GM18867 (cell line): ENCODE measurements around the gene C17orf107.
A peak's percentile ranks its signal among the peaks of the same experiment; 100 is the strongest.

Experiments used
- ATAC-seq: cut with Tn5 transposase; IDR thresholded peaks from one replicate; pipeline ENCODE4 v1.9.1; 2021; ENCODE audit warnings: mild to moderate bottlenecking, moderate library complexity; ENCODE audit not compliant: unreplicated experiment

The C17orf107 gene

GRCh38 chr17:4933646-4934045 is 34.3 kb downstream of the C17orf107 start:
- no peak for ATAC-seq

GRCh38 chr17:4934173-4934979 is 35.0 kb downstream of the C17orf107 start:
- ATAC-seq, result no peak

GRCh38 chr17:4935650-4936049 is 36.3 kb downstream of the C17orf107 start:
- ATAC-seq, result no peak

- no peak for ATAC-seq
Observed at GRCh38 chr17:4936436-4936835, 37.1 kb downstream of the C17orf107 start.

- no peak for ATAC-seq
Observed at GRCh38 chr17:4937553-4937952, 38.2 kb downstream of the C17orf107 start.

- no peak for ATAC-seq
Observed at GRCh38 chr17:4938069-4938491, 38.7 kb downstream of the C17orf107 start.

GRCh38 chr17:4938688-4939545 is 39.6 kb downstream of the C17orf107 start:
- ATAC-seq, result no peak

GRCh38 chr17:4939546-4939795 is 40.1 kb downstream of the C17orf107 start:
- peak; percentile 12 for ATAC-seq

GRCh38 chr17:4939796-4940554 is 40.6 kb downstream of the C17orf107 start, which contains the start of the genes RNF167 and SLC25A11:
Gene RNF167, plus strand, starts transcription at chr17:4940268. Its CDS starts 642 bp downstream, at chr17:4940910.
Gene SLC25A11, minus strand, starts transcription at chr17:4940046. Its CDS starts 136 bp downstream, at chr17:4939910.
- peak; percentile 81 for ATAC-seq

GRCh38 chr17:4940555-4941318 is 41.4 kb downstream of the C17orf107 start:
- ATAC-seq, result no peak

- ATAC-seq, result no peak
Observed at GRCh38 chr17:4941319-4941610, 41.9 kb downstream of the C17orf107 start.

- ATAC-seq, result no peak
Observed at GRCh38 chr17:4942760-4943508, 43.6 kb downstream of the C17orf107 start.

- ATAC-seq, result no peak
Observed at GRCh38 chr17:4944163-4944553, 44.8 kb downstream of the C17orf107 start.

- ATAC-seq, result no peak
Observed at GRCh38 chr17:4944554-4945175, 45.3 kb downstream of the C17orf107 start.

- no peak for ATAC-seq
Observed at GRCh38 chr17:4945176-4945943, 46.0 kb downstream of the C17orf107 start.

- ATAC-seq, result no peak
Observed at GRCh38 chr17:4945944-4946280, 46.6 kb downstream of the C17orf107 start.

- ATAC-seq, result no peak
Observed at GRCh38 chr17:4946312-4946976, 47.1 kb downstream of the C17orf107 start.

GRCh38 chr17:4947010-4947410 is 47.7 kb downstream of the C17orf107 start:
- ATAC-seq, result no peak
